Psoas muscle (tissue), 8 donors: ENCODE results near the gene UQCR10. TPM values are rescaled to one million over a fixed set of nuclear protein-coding genes. Genes with fewer than 3 reads are reported as not detected.

Experiments
- ATAC-seq, 4 donors: fragments of 200-7000 bp; cut with Tn5 transposase; one replicate each; pipeline ENCODE4 v1.9.1; 2020; ENCODE audit warnings: moderate library complexity in 3 of 4, mild to moderate bottlenecking in 2 of 4
- DNase-seq, 2 donors: peaks; one replicate each; pipeline ENCODE4 v3.0.0-alpha.2; 2020
- H3K27ac ChIP-seq: fragments of 200-600 bp; one replicate; pipeline ENCODE4 v1.8.0; 2022
- H3K27me3 ChIP-seq, 3 donors: fragments of 200-600 bp in 1 of 3; one replicate each; pipeline versions ENCODE4 v1.6.1 to v1.8.0; 2013 to 2022; ENCODE audit warnings: low read length in 2 of 3, mild to moderate bottlenecking in 2 of 3, moderate library complexity in 1 of 3; ENCODE audit not compliant: insufficient read depth in 3 of 3
- H3K36me3 ChIP-seq, 2 donors: fragments of 200-600 bp in 1 of 2; one replicate each; pipeline versions ENCODE4 v1.6.1 to v1.8.0; 2013 to 2022; ENCODE audit warnings: low read depth in 1 of 2, mild to moderate bottlenecking in 1 of 2, moderate library complexity in 1 of 2; ENCODE audit not compliant: insufficient read depth in 1 of 2
- H3K4me1 ChIP-seq: fragments of 200-600 bp; one replicate; pipeline ENCODE4 v1.8.0; 2022
- H3K4me3 ChIP-seq: fragments of 200-600 bp; one replicate; pipeline ENCODE4 v1.8.0; 2022; ENCODE audit warnings: mild to moderate bottlenecking
- H3K9me3 ChIP-seq: fragments of 200-600 bp; one replicate; pipeline ENCODE4 v1.8.0; 2022
- WGBS, 3 donors: extraction: QIAGEN DNeasy Blood & Tissue Kit; methylation state at CpG; one replicate each; pipeline versions ENCODE4 v1.1.6 to v1.1.7; 2013; 5-methylcytosine and 5-hydroxymethylcytosine counted together
- intact Hi-C, 2 donors: fragments of 100-400 bp; cut with DNase I; formaldehyde crosslinking; loops; one replicate each; pipeline versions ENCODE4 v1.11.0 to v1.14.2; 2022
- polyA plus RNA-seq, 3 donors: library from polyadenylated mRNA; stranded (reverse); fragments of 200-250 nt; gene quantifications; one replicate each; pipeline ENCODE4 v1.2.3, GENCODE V29; 2013
- total RNA-seq, 4 donors: library from RNA; stranded (reverse); fragmentation: NEBNext Ultra II Directional in 2 of 4; extraction: Animal tissue kit (Norgen Biotek cat#: 25700) in 2 of 4; gene quantifications; one replicate each; pipeline versions ENCODE4 v1.2.1 to v1.2.4, GENCODE V29; 2021 to 2023
- TF ChIP-seq, protein P1 (sequence below): fragments of 200-600 bp; IDR thresholded peaks from one replicate; pipeline ENCODE4 v1.8.0; 2022; ENCODE audit warnings: antibody characterized with exemption
- donor health status: healthy with polysubstance abuse.
- donor health status: DM: no; HTN: no; CAD: no; lungs with moderate emphysema.
- donor health status: Bipolar disorder and iron deficiency.
- donor health status: healthy.
- donor health status: DM: yes; HTN: yes; CAD: no.
- donor health status: DM: no; HTN: no; CAD: no.
- donor health status: DM: no; HTN: no; CAD: no.
- donor health status: DM: yes; HTN: yes; CAD: no.

Gene UQCR10
- total and polyA plus RNA-seq, 7 donors = 247 to 533 (median 411) TPM

DNA sequence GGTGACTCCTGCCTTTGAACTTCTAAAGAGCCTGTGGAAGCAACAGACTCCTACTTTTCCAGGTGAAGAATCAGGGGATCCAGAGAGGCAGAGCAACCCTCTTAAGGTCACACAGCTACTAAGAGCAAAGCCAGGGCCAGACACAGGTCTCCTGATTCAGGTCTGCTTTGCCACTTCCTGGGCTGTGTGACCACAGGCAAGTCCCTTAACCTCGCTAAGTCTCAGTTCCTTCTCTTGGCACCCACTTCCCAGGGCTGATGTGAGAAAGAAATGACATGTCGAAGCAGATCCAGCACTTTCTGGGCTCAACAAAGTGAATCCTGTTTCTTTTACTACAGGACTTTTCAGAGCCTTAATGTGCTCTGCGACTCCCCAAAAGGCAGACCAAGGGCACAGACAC lies 30.2 kb downstream of the UQCR10 start:
- no peaks in the 10 kb centered on the region for H3K9me3 ChIP-seq
- H3K27ac ChIP-seq = peak overlapping the region; percentile 95
- TF ChIP-seq, protein P1, sequence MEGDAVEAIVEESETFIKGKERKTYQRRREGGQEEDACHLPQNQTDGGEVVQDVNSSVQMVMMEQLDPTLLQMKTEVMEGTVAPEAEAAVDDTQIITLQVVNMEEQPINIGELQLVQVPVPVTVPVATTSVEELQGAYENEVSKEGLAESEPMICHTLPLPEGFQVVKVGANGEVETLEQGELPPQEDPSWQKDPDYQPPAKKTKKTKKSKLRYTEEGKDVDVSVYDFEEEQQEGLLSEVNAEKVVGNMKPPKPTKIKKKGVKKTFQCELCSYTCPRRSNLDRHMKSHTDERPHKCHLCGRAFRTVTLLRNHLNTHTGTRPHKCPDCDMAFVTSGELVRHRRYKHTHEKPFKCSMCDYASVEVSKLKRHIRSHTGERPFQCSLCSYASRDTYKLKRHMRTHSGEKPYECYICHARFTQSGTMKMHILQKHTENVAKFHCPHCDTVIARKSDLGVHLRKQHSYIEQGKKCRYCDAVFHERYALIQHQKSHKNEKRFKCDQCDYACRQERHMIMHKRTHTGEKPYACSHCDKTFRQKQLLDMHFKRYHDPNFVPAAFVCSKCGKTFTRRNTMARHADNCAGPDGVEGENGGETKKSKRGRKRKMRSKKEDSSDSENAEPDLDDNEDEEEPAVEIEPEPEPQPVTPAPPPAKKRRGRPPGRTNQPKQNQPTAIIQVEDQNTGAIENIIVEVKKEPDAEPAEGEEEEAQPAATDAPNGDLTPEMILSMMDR = no peak
- no peaks in the 10 kb centered on the region for H3K27me3 ChIP-seq
- H3K4me1 ChIP-seq = peaks cover 53% of the 10 kb centered on the region
- ATAC-seq (no peak), DNase-seq (no peak)
- intact Hi-C loops = no loop called here
- no peak overlapping the region for H3K4me3 ChIP-seq
- peaks cover 13 to 72% of the 10 kb centered on the region in 2 donors for H3K36me3 ChIP-seq
- WGBS, 3 donors = 86 to 89% (median 87%) methylated on average over 3 of the region's 3 CpGs

DNA sequence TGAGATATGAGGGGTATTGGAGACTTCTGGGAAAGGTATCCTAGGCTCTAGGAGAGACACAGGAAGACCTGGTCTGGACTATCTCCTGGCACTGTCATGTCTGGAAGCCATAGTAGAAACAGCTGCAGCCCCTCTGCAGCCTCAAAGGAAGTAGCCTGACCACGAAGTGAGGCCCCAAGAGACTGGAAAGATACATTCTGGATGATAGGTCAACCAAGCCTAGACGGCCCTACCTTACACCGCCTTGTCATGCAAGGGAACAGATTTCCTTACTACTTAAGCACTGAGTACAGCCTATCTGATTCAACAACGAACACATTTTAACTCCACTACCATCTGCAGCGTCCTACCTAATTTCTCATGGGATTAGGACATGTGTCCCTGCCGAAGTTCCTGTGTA lies 31.1 kb downstream of the UQCR10 start:
- Histone ChIP-seq H3K36me3 (peaks cover 10 to 71% of the 10 kb centered on the region in 2 donors), H3K9me3 (no peaks in the 10 kb centered on the region), H3K4me1 (peaks cover 55% of the 10 kb centered on the region), H3K27ac (peak overlapping the region; percentile 95), H3K27me3 (no peaks in the 10 kb centered on the region), H3K4me3 (peak overlapping the region; percentile 51)
- DNase-seq = peak in 1 of 2 donors; percentile 3
- intact Hi-C loops = no loop called here
- 31 to 60% (median 31%) methylated on average over 6 of the region's 6 CpGs for WGBS, 3 donors
- ATAC-seq = peak in 3 of 4 donors; percentile 16 to 28 (median 26)
- TF ChIP-seq, protein P1 = no peak

DNA sequence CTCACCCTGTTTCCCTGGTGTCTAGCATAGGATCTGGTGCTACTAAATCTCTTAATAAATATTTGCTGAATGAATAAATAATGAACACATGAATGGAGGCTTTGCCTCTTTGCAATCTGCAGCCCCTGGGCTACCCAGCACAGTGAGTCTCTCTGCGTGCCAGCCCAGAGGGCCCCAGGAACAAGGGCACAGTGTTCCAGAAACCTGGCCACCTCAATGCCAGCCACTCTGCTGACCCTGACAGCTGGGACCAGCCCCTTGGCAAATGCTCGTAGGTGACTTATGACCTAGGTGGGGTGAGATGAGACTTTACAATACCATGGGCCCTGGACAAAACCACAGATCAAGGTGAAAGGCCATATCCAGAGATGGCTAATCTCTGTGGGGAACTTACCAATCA lies 31.6 kb downstream of the UQCR10 start:
- H3K4me1 ChIP-seq = peaks cover 55% of the 10 kb centered on the region
- peak overlapping the region; percentile 95 for H3K27ac ChIP-seq
- H3K36me3 ChIP-seq = peaks cover 10 to 71% of the 10 kb centered on the region in 2 donors
- H3K4me3 ChIP-seq = peak overlapping the region; percentile 51
- H3K9me3 ChIP-seq = no peaks in the 10 kb centered on the region
- ATAC-seq (peak; percentile 39 to 69 (median 62)), DNase-seq (peak; percentile 47 to 81)
- 33% methylated on average over 2 of the region's 2 CpGs for WGBS, 3 donors
- H3K27me3 ChIP-seq = no peaks in the 10 kb centered on the region
- TF ChIP-seq, protein P1 = no peak
- intact Hi-C loops = no loop called here

DNA sequence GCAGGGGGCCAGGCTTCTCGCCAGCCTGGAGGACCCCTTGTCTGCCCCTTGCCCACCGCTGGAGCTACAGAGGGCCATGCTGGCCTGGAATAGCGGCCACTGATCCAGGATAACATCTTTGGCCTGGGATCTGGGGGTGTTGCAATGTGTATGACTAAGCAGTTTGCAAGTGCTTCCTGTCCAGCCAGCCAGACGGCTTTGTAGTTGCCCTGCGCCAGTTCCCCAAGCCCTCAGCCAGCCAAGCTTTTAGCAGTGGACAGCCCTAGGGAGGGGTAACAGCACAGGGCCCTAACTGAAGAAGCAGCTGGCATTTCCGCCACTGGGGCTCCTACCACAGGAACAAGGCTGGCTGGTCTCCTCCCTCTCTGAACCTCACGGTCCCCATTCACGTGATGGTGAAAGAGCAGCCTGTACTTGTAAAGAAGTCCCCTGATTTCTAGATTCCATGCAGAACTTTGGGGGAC lies 32.1 kb downstream of the UQCR10 start:
- ATAC-seq = peak; percentile 91 to 95 (median 94)
- TF ChIP-seq, protein P1 = no peak
- Histone ChIP-seq H3K4me1 (peaks cover 55% of the 10 kb centered on the region), H3K9me3 (no peaks in the 10 kb centered on the region), H3K27me3 (no peaks in the 10 kb centered on the region), H3K27ac (peak overlapping the region; percentile 95), H3K36me3 (peaks cover 10 to 72% of the 10 kb centered on the region in 2 donors), H3K4me3 (peak overlapping the region; percentile 51)
- intact Hi-C loops = no loop called here
- WGBS, 3 donors = 8 to 21% (median 11%) methylated on average over 8 of the region's 8 CpGs
- peak; percentile 94 to 97 for DNase-seq

DNA sequence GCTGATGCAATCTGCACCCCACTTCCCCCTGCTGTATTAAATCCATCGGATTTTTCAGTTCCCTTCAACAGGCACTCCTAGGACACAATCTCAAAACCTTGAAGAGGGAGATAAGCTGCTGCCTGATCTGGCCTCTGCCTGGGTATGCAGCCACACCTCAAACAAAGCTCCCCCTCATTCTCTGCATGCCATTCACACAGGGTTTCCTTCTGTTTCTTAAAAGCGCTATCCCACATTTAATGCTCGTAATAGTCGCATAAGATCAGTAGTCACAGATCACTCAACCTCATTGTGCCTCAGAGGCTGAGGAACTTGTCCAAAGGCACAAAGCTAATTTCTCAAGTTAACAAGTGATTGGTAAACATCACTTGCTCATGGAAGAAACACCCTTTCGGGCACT lies 34.0 kb downstream of the UQCR10 start:
- DNase-seq (no peak), ATAC-seq (no peak)
- H3K9me3 ChIP-seq = no peaks in the 10 kb centered on the region
- H3K4me3 ChIP-seq = no peak overlapping the region
- H3K36me3 ChIP-seq = peaks cover 13 to 72% of the 10 kb centered on the region in 2 donors
- WGBS, 3 donors = 61 to 69% (median 68%) methylated on average over 5 of the region's 5 CpGs
- TF ChIP-seq, protein P1 = no peak
- peaks cover 55% of the 10 kb centered on the region for H3K4me1 ChIP-seq
- H3K27me3 ChIP-seq = no peaks in the 10 kb centered on the region
- H3K27ac ChIP-seq = peak overlapping the region; percentile 95
- intact Hi-C loops = no loop called here
